ENCODE data around the gene NID2. TPM values are rescaled to one million over a fixed set of nuclear protein-coding genes. Genes with fewer than 3 reads are reported as not detected.

The NID2 gene
- total and polyA plus RNA-seq, 9 of the 15 experiments (the other 6 are each of a cell fraction or from before 2014, with no cell fraction given), result 0.04 to 0.45 (median 0.16) TPM; not detected in 3

- TF ChIP-seq POLR2G (IDR thresholded peaks at IDR 0.05; ENCODE audit: low read depth, low read length) (no peak), SRSF7 (optimal IDR thresholded peaks at IDR 0.05; ENCODE audit: low read depth, low read length) (no peak), RBM17 (IDR thresholded peaks at IDR 0.05; ENCODE audit: borderline replicate concordance, low read depth, low read length) (no peak), ZNF239 (CRISPR knock-in tag; IDR thresholded peaks at IDR 0.05) (no peak)
These were observed 13.7 kb downstream of the NID2 start (continued) for GRCh38 chr14:52055167-52055566.

GRCh38 chr14:52054678-52055077 is 14.2 kb downstream of the NID2 start:
- Histone ChIP-seq H4K20me1 (replicated peaks; ENCODE audit: control insufficient read depth, insufficient read depth, low read length) (no peaks in the 10 kb centered on the region), H2AFZ (ENCODE audit: low read depth, low read length) (no peak overlapping the region), H3K27ac (ENCODE audit: extremely low read depth, low read depth, low read length) (no peak overlapping the region), H3K79me2 (ENCODE audit: control insufficient read depth, insufficient read depth, low read length) (no peaks in the 10 kb centered on the region), H3K4me1 (replicated peaks in 1 of 2; ENCODE audit: control insufficient read depth in 2 of 2, insufficient read depth in 2 of 2, low read length in 2 of 2) (no peaks in the 10 kb centered on the region), H3K27me3 (ENCODE audit: control insufficient read depth in 2 of 2, insufficient read depth in 2 of 2, low read length in 2 of 2) (peaks cover 0 to 3% of the 10 kb centered on the region in 2 experiments; a peak in 2 of 5 replicates), H3K9me3 (replicated peaks; ENCODE audit: control insufficient read depth, insufficient read depth, low read depth, low read length) (no peaks in the 10 kb centered on the region), H3K4me2 (ENCODE audit: insufficient read depth, low read length) (no peak overlapping the region), H3K36me3 (ENCODE audit: control insufficient read depth, insufficient read depth, low read length) (no peaks in the 10 kb centered on the region), H3K9me1 (ENCODE audit: control insufficient read depth, insufficient read depth, low read length) (no peaks in the 10 kb centered on the region), H3K9ac (ENCODE audit: insufficient read depth in 1 of 2, low read depth in 2 of 2, low read length in 2 of 2) (no peak overlapping the region), H3K4me3 (no peak overlapping the region)
- no TSS peak for BruUV-seq (replicated peaks)
- no peak for DNase-seq (ENCODE audit: extremely low read depth in 1 of 4, low spot score in 3 of 4)
- TF ChIP-seq CAMTA2 (CRISPR knock-in tag; conservative IDR thresholded peaks at IDR 0.05) (no peak), ZNF436 (CRISPR knock-in tag; IDR thresholded peaks at IDR 0.05) (no peak), CCNT2 (IDR thresholded peaks at IDR 0.05; ENCODE audit: borderline replicate concordance, extremely low read depth, insufficient read length, low read depth, low read length) (no peak), MEF2A (IDR thresholded peaks at IDR 0.05; ENCODE audit: control insufficient read depth, low read depth, low read length) (no peak), TFAP4 (CRISPR knock-in tag; IDR thresholded peaks at IDR 0.05; ENCODE audit: borderline replicate concordance) (no peak), HNRNPLL (IDR thresholded peaks at IDR 0.05; ENCODE audit: low read depth, low read length, poor library complexity, severe bottlenecking) (no peak), FUS (optimal IDR thresholded peaks at IDR 0.05; ENCODE audit: low read depth, low read length) (no peak), ZNF57 (CRISPR knock-in tag; IDR thresholded peaks at IDR 0.05) (no peak), BACH1 (tag; IDR thresholded peaks at IDR 0.05) (no peak), NEUROD1 (IDR thresholded peaks at IDR 0.05; ENCODE audit: borderline replicate concordance, low read depth, low read length, partially characterized antibody) (no peak)
- in situ Hi-C loops (cut with MboI) (no loop called here), intact Hi-C loops (cut with micrococcal nuclease) (no loop called here)
- POLR2A ChIA-PET, result no interaction called here
- 0% methylated on average over 1 of the region's 1 CpG for WGBS (ENCODE audit: insufficient coverage, low coverage, missing lambda C conversion rate)
- no peak for FAIRE-seq
- CTCF ChIA-PET (ENCODE audit: low intra/inter-chr PET ratio), result no interaction called here
- ATAC-seq, result no peak

Data from K562 (cell line).